GM21423 (cell line): ENCODE measurements around the gene IRAK2.

Experiments used
- ATAC-seq: cut with Tn5 transposase; IDR thresholded peaks from one replicate; pipeline ENCODE4 v1.9.1; 2021; ENCODE audit warnings: mild to moderate bottlenecking, moderate library complexity; ENCODE audit not compliant: unreplicated experiment

IRAK2 gene

DNA sequence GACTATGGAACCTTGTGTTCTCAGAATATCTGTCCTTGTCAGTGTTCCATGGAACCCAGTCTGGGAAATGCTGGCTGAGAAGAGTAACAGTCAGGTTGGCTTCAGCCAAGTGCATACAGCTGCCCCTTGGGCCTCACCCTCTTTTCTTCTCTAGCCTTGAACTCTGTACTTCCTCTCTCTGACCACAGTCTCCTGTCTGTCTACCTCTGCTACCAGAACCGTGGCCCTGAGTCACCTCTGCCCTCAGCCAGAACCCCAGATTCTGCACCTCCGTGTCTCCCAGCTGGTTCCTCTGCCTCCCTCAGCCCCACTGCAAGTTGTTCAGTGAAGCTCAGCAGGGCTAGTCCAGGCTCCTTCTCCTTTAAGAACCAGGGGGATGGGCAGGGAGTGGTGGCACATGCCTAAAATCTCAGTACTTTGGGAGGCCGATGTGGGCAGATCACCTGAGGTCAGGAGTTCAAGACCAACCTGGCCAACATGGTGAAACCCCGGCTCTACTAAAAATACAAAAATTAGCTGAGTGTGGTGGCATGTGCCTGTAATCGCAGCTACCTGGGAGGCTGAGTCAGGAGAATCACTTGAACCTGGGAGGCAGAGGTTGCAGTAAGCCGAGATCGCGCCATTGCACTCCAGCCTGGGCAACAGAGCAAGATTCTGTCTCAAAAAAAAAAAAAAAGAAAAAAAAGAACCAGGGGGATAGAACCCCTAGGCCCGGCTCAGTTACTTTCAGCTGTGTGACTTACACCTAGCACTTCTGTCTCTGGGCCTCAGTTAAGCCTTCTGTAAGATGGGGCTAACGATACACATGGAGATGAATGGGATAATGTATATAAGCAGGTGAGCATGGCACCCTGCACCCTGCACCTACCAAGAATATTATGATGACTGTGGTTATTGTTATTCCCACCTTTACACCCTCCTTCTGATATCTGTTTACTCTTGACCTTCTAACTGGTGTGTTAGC, 59.2 kb downstream of the IRAK2 start:
- peak; percentile 62 for ATAC-seq

DNA sequence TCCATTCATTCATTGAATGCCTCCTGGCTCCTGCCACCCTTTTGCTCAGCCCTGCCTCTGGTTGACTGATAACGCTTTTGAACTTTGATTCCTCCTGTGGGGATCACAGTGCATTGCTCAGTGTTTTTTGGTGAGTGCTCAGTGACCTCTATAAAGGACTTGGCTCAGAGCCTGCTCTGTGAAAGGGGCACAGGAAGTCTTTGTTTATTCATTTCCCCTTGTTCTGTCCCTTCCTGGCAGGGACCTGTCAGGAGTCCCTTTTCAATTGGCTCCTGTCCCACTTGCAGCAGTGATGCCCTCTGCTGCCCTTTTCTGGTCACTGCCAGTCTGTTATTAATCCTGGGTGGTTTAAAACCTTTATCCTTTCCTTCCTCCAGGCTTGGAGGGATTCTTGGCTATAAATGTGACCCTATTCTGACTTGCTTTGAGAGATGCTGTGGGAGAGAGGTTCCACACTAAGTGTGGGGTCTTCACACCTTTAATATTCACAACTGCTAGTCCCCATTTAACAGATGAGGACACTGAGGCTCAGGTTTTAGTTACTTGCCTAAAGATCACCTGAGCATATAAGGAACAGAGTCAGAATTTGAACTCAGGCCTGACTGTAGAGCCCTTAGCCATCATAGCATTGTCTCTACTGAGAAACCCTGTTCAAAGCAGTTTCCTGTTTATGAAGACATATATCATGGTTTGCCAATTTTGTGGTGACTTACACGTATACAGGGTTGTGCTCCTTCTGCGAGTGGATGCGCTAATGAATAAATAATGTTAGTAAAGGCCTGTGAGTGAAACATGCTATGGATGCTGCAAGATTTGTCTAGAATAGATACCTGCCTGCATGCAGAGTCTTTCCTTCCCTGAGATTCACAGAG, 60.3 kb downstream of the IRAK2 start:
- peak; percentile 37 for ATAC-seq

DNA sequence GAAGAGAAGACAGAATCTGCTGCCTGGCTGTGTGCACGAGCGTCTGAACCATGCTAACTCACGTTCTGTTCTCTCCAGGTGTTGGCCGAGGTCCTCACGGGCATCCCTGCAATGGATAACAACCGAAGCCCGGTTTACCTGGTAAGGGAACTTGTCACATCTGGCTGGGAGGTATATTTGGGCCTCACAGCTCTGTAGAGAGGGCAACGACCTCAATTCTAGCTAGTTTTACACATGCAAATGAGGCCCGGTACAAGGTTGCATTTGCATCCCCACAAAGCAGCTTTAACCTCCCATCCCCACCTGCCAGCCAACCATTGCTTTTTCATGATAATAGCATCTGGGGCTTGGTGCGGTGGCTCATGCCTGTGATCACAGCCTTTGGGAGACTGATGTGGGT, 61.6 kb downstream of the IRAK2 start:
- no peak for ATAC-seq

DNA sequence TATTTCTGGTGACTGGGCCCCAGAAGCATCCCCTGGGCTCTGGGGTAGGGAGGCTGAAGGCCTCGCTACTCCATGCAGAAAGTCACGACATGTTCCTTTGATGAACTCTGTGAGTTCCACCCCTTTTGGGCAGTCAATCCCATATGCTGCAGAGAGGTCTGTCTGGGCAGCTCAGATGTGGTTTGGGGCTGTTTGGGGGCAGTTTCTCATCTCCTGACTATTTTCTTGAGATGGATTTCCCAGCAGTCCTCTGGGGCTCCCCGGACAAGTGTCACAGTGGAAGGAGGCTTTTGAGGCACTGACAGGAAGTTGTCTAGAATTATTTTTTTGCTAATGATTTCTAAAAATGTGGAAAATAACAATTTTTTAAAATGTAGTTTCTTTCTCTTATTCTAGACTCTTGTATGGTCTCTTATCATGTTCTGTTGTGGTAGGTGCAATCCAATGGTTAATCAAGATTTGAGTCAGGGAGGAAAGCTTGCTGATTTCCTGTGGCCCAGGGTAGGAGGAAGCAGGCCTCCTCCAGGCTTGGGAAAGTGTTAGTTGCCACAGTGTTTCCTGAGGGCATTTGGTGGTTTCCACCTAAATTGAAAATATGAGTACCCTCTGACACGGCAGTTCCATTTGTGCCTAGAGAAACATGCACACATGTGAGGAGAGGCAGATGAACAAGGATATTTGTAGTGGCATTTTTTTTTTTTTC, 63.7 kb downstream of the IRAK2 start:
- no peak for ATAC-seq

DNA sequence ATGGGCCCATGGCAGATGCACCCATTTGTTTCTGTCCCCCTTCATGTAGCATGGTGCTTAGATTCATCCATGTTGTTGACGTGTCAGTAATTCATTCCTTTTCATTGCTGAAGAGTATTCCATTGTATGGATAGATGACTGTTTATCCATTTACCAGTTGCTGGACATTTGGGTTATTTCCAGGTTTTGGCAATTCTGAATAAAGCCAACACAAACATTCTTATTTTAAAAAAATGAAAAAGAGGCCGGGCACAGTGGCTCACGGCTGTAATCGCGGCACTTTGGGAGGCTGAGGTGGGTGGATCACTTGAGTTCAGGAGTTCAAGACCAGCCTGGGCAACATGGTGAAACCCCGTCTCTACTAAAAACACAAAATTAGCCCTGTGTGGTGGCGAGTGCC, 64.9 kb downstream of the IRAK2 start:
- ATAC-seq = no peak

DNA sequence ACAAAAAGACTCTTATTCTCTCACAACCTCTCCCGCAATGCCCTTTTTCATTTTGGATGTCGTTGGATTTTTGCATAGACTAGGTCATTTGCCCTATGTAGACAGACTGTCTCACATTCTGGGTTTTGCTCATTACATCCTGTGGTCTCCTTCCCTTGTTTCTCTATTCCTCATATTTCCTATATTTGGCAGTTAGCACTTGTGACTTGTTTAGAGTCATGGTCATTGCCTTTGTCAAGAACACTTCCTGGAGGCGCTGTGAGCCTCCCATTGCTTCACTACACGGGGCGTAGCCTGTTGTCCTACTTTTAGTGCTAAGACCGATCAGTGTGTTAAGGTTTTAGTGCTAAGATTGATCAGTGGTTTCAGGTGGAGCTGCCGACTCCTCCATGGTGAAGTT, 67.4 kb downstream of the IRAK2 start:
- ATAC-seq = no peak

DNA sequence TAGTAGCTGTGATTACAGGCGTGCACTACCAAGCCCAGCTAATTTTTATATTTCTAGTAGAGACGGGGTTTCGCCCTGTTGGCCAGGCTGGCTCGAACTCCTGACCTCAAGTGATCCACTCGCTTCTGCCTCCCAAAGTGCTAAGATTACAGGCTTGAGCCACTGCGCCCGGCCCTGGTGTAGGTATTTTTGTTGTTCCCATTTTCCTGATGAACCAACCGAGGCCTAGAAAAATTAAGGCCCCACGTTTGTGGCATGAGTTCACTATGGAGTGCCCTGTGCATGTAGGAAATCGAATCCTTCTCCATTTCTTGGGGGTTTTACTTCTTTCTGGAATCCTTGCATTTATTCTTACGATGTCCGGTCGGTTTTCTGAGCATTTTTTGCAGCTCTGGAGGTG, 69.3 kb downstream of the IRAK2 start:
- ATAC-seq = no peak

DNA sequence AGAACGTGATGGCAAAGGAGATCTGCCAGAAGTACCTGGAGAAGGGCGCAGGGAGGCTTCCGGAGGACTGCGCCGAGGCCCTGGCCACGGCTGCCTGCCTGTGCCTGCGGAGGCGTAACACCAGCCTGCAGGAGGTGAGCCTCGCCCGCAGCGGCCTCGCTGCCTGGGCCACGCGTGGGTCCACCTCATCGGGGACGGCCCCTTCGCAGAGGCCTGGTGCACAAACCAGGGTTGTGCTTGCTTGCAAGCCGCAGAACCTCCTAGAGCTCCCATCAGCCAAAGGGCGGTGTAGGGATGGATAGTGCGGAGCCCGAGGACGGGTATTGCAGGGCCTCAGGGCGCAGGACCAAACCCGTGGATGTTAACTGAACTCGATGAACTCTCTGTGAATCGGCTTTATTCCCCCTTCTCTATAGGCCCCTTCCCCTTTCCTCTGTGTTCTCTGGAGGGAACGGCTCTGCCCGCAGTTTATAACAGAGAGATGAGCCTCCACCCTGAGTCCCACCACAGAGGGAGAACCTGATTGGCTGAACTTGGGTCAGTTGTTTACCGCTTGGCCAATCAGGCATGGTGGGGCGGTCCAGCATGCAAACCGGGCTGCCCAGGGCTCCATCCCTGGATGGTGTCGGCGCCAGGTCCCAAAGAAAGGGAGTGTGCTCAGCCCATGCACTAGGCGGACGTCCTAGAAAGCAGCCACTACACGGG, 70.0 kb downstream of the IRAK2 start:
- no peak for ATAC-seq

DNA sequence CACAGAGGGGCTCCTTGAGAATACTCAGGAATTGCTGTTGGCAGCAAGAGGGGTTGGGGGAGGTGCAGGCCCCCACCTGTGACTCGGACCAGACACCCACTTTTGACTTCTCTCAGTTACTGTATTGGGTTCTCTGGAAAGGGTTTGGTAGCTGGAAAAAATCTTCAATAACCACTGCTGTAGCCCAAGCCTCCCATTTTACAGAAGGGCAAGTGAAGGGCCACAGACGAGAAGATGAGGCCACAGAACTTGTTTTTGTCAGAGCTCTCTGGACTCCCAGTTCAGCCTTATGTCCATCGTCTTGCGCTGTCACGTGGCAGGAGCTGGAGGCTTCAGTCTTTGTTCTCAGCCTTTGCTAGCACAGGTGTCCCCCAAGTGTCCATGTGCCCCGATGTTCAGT, 70.8 kb downstream of the IRAK2 start:
- no peak for ATAC-seq

DNA sequence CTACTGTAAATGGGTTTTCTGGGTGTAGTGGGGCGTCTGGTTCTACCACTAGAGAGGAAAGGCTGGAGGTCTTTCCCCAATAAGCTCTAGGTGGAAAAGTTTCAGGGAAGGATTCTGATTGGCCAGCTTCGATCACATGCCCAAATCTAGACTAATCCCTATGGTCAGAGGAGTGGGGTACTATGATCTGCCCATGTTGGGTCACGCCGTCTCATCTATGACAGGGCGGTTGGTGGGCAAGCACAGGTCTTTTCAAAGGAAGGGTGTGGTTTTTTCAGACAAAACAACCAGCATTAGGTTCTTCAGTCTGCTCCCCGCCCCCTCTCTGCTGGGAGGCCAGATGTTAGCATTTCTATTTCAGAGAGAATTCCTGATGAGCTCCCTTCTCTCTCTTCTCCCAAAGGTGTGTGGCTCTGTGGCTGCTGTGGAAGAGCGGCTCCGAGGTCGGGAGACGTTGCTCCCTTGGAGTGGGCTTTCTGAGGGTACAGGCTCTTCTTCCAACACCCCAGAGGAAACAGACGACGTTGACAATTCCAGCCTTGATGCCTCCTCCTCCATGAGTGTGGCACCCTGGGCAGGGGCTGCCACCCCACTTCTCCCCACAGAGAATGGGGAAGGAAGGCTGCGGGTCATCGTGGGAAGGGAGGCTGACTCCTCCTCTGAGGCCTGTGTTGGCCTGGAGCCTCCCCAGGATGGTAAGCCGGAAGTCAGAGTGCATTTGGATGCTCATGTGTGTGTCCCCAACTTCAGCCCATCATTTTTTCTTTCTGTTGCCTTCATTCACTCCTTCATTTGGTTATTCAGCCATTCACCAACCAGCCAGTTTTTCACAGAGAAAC, 73.8 kb downstream of the IRAK2 start:
- no peak for ATAC-seq

DNA sequence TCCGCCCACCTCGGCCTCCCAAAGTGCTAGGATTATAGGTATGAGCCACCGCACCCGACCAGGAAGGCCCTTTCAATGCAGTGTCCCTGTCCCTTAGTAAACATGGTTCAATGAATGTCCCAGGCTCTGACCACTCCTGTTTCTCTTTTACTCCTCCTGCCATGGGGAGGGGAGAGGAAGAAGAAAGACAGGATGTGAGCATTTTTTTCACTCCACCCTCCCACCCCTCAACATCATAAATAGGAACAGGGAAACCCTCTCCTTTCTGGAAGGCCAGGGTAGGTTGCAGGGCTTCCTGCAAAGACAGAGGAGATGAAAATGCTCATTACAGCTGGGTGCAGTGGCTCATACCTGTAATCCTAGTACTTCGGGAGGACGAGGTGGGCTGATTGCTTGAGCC, 76.1 kb downstream of the IRAK2 start:
- ATAC-seq = no peak

DNA sequence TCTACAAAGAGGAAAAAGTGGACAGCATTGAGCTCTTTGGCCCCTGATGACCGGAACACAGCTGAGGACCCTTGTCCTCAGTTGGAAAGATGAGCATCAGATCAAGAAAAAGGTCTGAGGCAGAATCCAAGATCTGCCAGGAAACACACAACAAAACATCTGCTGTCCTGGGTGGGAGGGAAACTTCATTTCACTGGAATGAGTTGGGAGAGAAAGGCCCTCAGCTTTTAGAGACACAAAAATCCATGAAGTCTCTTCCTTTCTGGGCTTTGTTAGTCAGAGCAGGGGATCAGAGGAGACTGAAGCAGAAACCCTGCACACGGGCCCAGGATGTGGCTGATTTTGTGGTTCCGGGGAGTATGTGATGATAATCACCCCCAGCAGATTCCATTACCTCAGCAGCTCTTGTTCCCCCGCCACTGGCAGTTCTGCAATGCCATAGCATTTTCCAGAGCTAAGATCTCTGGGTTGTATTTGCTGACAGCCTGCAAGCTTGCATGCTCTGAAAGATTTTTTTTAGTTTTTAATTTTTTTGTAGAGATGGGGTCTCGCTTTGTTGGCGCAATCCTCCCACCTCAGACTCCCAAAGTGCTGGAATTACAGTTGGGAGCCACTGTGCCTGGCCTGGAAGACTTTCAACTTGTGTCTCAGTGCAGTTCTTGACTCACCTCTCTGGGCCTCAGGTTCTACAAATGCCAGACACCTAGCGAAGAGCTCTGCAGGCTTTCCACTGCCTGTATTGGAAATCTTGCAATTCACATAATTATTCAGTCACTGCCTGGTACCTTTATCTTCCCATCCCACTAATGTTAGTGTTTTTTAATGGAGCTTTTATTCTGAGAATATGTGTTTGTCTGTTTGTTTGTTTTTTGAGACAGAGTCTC, 77.7 kb downstream of the IRAK2 start:
- peak; percentile 76 for ATAC-seq

DNA sequence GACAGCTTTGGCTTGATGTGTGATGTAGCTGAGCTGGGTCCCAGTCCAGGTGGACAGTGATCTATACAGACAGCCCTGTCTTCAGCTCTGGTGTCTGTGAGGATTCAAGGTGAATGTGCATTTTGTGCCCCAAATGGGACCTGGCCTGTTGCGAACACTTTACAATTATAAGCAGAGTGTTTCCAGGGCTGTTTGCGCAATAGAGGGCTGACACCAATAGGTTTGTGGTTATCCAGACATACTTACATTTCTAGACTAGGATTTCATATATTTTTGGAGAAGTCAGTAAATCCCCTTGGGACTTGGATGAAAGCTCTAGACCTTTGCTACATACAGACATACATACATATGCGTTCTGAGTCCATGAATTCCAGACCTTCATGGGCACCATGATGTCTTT, 79.3 kb downstream of the IRAK2 start:
- ATAC-seq = no peak

DNA sequence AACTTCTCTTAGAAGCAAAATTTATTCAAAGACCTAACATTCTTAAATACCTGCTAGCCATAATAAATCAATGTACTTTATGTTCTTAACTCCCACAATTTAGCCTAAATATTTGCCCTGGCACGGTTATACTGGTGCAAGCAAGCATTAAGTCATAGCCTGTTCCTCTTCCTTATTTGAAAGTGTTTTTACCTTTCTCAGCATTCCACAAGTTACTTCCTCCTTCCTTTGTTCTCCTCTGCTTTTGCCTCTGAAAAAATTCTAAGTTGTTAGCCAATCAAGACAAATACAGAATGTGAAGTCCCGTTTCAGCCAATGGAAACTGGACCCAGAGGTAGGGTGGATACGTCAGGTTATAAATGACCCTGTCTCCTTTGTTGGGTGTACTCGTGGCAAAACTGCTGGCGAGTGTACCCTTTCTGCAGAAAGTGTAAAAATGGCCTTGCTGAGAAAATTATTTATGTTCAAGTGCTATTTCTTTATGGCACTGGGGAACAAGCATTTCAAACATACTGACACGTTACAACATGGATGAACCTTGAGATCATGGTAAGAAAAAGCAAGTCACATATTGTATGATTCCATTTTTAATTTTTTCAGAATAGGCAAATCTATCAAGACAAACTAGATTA, 80.5 kb downstream of the IRAK2 start:
- no peak for ATAC-seq

DNA sequence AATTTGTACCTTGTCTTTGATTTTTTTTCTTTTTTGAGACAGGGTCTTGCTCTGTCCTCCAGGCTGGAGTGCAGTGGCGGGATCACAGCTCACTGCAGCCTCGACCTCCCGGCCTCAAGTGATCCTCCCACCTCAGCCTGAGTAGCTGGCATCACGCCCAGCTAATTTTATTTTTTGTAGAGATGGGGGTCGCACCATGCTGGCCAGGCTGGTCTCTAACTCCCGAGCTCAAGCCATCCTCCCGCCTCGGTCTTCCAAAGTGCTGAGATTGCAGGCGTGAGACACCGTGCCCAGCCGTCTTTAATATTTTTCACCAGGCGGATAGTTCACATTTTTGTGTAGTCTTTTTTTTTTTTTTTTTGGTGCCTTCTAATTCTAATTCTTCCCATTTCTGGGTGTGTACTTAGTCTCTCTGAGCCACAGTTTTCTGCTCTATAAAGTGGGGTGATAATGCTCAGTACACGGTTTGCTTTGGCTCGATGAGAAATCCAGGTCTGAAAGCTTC, 83.0 kb downstream of the IRAK2 start:
- no peak for ATAC-seq

DNA sequence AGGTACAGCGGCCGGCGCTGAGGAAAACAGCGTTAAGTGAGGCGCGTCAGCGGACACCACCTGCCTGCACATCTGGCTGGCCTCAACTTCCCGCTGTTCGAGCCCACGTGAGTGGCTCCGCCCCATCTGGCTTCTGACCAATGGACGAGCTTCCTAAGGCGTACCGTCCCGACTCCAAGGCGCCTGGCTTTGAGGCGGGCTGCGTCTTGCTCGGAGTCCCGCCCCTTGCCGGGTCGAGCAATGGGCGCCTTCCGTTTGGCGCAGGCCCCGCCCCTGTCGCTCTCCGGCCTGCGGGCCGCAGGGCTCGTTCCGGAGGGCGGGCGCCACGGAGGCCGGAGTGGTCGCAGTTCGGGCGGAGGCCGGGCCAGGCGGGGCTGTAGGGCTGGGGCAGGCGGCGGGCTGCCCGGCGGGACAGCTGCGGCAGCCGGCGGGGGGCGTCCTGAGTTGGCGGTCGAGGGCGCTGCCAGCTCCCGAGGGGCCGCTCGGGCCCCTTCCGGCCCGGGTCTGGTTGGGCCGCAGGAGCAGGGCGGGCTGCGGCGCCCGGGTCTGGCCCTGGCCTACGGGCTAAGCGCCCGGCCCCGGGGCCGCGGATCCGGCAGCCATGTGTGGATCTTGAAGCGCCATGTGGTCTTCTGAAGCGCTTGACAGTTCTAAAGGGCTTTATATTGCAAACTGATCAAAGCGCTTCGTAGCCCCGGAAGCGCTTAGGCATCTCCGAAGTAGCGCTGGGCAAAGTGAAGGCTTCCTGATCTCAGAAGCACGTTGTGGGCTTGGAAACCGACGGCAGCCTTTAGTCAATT, 83.7 kb downstream of the IRAK2 start, which contains the start of gene TATDN2:
Gene TATDN2, plus strand, starts transcription at position 276 of the 800 bp plus-strand sequence. CDS start 742 bp downstream, outside the sequence.
- peak; percentile 94 for ATAC-seq
